ENCODE data around the gene RAE1. TPM values are rescaled to one million over a fixed set of nuclear protein-coding genes. Genes with fewer than 3 reads are reported as not detected.
"Not testable (repeated sequence)": the region's sequence is repeated elsewhere in the genome, so short reads cannot be mapped to it uniquely, and the experiment has no call there.

RAE1 gene
- total RNA-seq, 2 experiments from 2014 or later: 35.0 to 37.2 TPM

GRCh38 chr20:57330998-57331397, 20.1 kb upstream of the RAE1 start:
- Mint-ChIP-seq H3K36me3 (ENCODE audit: low read depth) (no peaks in the 10 kb centered on the region), H3K9me3 (ENCODE audit: insufficient read depth) (no peaks in the 10 kb centered on the region), H3K27ac (no peak overlapping the region), H3K27me3 (ENCODE audit: low read depth) (peaks cover 37% of the 10 kb centered on the region), H3K4me1 (ENCODE audit: low read depth) (no peaks in the 10 kb centered on the region), H3K4me3 (no peak overlapping the region)
- ChIA-PET POLR2A (no interaction called here), CTCF (interaction anchor here (2.9 to 3.5 kb wide), 2 partner anchors 15 to 18 kb away, joined by 12 to 15 read pairs; no protein-coding TSS in a partner anchor)
- ATAC-seq: no peak
- no peak for DNase-seq

GRCh38 chr20:57332105-57333089, 18.7 kb upstream of the RAE1 start:
- POLR2A ChIA-PET: no interaction called here
- peaks cover 35% of the 10 kb centered on the region for H3K27me3 Mint-ChIP-seq (ENCODE audit: low read depth)

GRCh38 chr20:57335392-57335791, 15.7 kb upstream of the RAE1 start:
- Mint-ChIP-seq H3K9me3 (ENCODE audit: insufficient read depth) (no peaks in the 10 kb centered on the region), H3K4me3 (no peak overlapping the region), H3K27me3 (ENCODE audit: low read depth) (peaks cover 32% of the 10 kb centered on the region), H3K36me3 (ENCODE audit: low read depth) (no peaks in the 10 kb centered on the region), H3K27ac (no peak overlapping the region), H3K4me1 (ENCODE audit: low read depth) (no peaks in the 10 kb centered on the region)
- DNase-seq: no peak
- POLR2A ChIA-PET: no interaction called here
- no peak for ATAC-seq
- CTCF ChIA-PET: interaction anchor here (1.1 to 1.5 kb wide), 3 partner anchors 11 to 245 kb away, joined by 3 to 4 read pairs (median 4); no protein-coding TSS in a partner anchor

More at GRCh38 chr20:57332105-57333089, 18.7 kb upstream of the RAE1 start:
- no peak for ATAC-seq
- H3K36me3 Mint-ChIP-seq (ENCODE audit: low read depth): no peaks in the 10 kb centered on the region
- CTCF ChIA-PET: interaction anchor here (0.6 to 2.9 kb wide), 8 partner anchors 9 to 304 kb away, joined by 3 to 15 read pairs (median 3); no protein-coding TSS in a partner anchor
- H3K9me3 Mint-ChIP-seq (ENCODE audit: insufficient read depth): no peaks in the 10 kb centered on the region
- no peak for DNase-seq
- H3K4me3 Mint-ChIP-seq: no peak overlapping the region
- H3K4me1 Mint-ChIP-seq (ENCODE audit: low read depth): no peaks in the 10 kb centered on the region
- H3K27ac Mint-ChIP-seq: no peak overlapping the region

GRCh38 chr20:57341663-57342062, 9.4 kb upstream of the RAE1 start:
- H3K9me3 Mint-ChIP-seq (ENCODE audit: insufficient read depth): no peaks in the 10 kb centered on the region
- no peak for ATAC-seq
- no peak for DNase-seq
- ChIA-PET POLR2A (no interaction called here), CTCF (interaction anchor here (0.7 kb wide), 1 partner anchor 8 kb away, joined by 3 read pairs; no protein-coding TSS in a partner anchor)
- H3K36me3 Mint-ChIP-seq (ENCODE audit: low read depth): no peaks in the 10 kb centered on the region
- peaks cover 27% of the 10 kb centered on the region for H3K27me3 Mint-ChIP-seq (ENCODE audit: low read depth)
- no peaks in the 10 kb centered on the region for H3K4me1 Mint-ChIP-seq (ENCODE audit: low read depth)
- no peak overlapping the region for H3K27ac Mint-ChIP-seq
- H3K4me3 Mint-ChIP-seq: no peak overlapping the region

- Mint-ChIP-seq H3K9me3 (ENCODE audit: insufficient read depth) (no peaks in the 10 kb centered on the region), H3K36me3 (ENCODE audit: low read depth) (no peaks in the 10 kb centered on the region), H3K4me1 (ENCODE audit: low read depth) (no peaks in the 10 kb centered on the region), H3K27me3 (ENCODE audit: low read depth) (peaks cover 21% of the 10 kb centered on the region), H3K4me3 (no peak overlapping the region), H3K27ac (no peak overlapping the region)
- POLR2A ChIA-PET: no interaction called here
- CTCF ChIA-PET: interaction anchor here (0.8 kb wide), 1 partner anchor 253 kb away, joined by 4 read pairs; no protein-coding TSS in a partner anchor
- DNase-seq (no peak), ATAC-seq (no peak)
Measured at GRCh38 chr20:57342829-57343228, 8.2 kb upstream of the RAE1 start.

- no peak for ATAC-seq
- H3K36me3 Mint-ChIP-seq (ENCODE audit: low read depth): no peaks in the 10 kb centered on the region
- no peak overlapping the region for H3K27ac Mint-ChIP-seq
- H3K9me3 Mint-ChIP-seq (ENCODE audit: insufficient read depth): no peaks in the 10 kb centered on the region
- H3K4me3 Mint-ChIP-seq: no peak overlapping the region
- ChIA-PET CTCF (interaction anchor here (0.6 to 5.2 kb wide), 17 partner anchors 10 to 796 kb away, joined by 3 to 27 read pairs (median 5); partner anchors contain the start of gene SPO11), POLR2A (no interaction called here)
- peaks cover 6% of the 10 kb centered on the region for H3K4me1 Mint-ChIP-seq (ENCODE audit: low read depth)
- H3K27me3 Mint-ChIP-seq (ENCODE audit: low read depth): peaks cover 13% of the 10 kb centered on the region
- DNase-seq: peak; percentile 81
Measured at GRCh38 chr20:57346477-57346876, 4.6 kb upstream of the RAE1 start.

GRCh38 chr20:57347393-57347792, 3.7 kb upstream of the RAE1 start:
- Mint-ChIP-seq H3K27me3 (ENCODE audit: low read depth) (peaks cover 5% of the 10 kb centered on the region), H3K4me1 (ENCODE audit: low read depth) (peaks cover 13% of the 10 kb centered on the region), H3K36me3 (ENCODE audit: low read depth) (no peaks in the 10 kb centered on the region), H3K4me3 (no peak overlapping the region), H3K9me3 (ENCODE audit: insufficient read depth) (no peaks in the 10 kb centered on the region), H3K27ac (no peak overlapping the region)
- ATAC-seq (no peak), DNase-seq (no peak)
- CTCF ChIA-PET: interaction anchor here (1.0 to 5.2 kb wide), 4 partner anchors 14 to 257 kb away, joined by 3 to 27 read pairs (median 13); no protein-coding TSS in a partner anchor
- POLR2A ChIA-PET: no interaction called here

- H3K4me3 Mint-ChIP-seq; H3K9me3 Mint-ChIP-seq (ENCODE audit: insufficient read depth): not testable (repeated sequence)
Measured at GRCh38 chr20:57348200-57348921, 2.7 kb upstream of the RAE1 start.

GRCh38 chr20:57348922-57349574, 2.0 kb upstream of the RAE1 start:
- H3K4me1 Mint-ChIP-seq (ENCODE audit: low read depth): peaks cover 25% of the 10 kb centered on the region

More at GRCh38 chr20:57348200-57348921, 2.7 kb upstream of the RAE1 start:
- H3K36me3 Mint-ChIP-seq (ENCODE audit: low read depth); DNase-seq; H3K27me3 Mint-ChIP-seq (ENCODE audit: low read depth); POLR2A ChIA-PET; ATAC-seq; H3K27ac Mint-ChIP-seq: not testable (repeated sequence)
- CTCF ChIA-PET: interaction anchor here (1.5 to 5.2 kb wide), 5 partner anchors 13 to 258 kb away, joined by 4 to 27 read pairs (median 15); no protein-coding TSS in a partner anchor
- H3K4me1 Mint-ChIP-seq (ENCODE audit: low read depth): peaks cover 22% of the 10 kb centered on the region

GRCh38 chr20:57350081-57350710, 859 bp upstream of the RAE1 start:
- POLR2A ChIA-PET: no interaction called here
- Mint-ChIP-seq H3K36me3 (ENCODE audit: low read depth) (peaks cover 19% of the 10 kb centered on the region), H3K9me3 (ENCODE audit: insufficient read depth) (no peaks in the 10 kb centered on the region), H3K4me3 (peak overlapping the region; percentile 42), H3K27me3 (ENCODE audit: low read depth) (no peaks in the 10 kb centered on the region), H3K4me1 (ENCODE audit: low read depth) (peaks cover 25% of the 10 kb centered on the region), H3K27ac (peak overlapping the region; percentile 39)
- ATAC-seq: no peak
- no peak for DNase-seq
- CTCF ChIA-PET: interaction anchor here (1.3 to 2.2 kb wide), 9 partner anchors 14 to 800 kb away, joined by 3 to 15 read pairs (median 5); no protein-coding TSS in a partner anchor

More at GRCh38 chr20:57348922-57349574, 2.0 kb upstream of the RAE1 start:
- CTCF ChIA-PET: interaction anchor here (1.3 to 5.2 kb wide), 8 partner anchors 12 to 799 kb away, joined by 3 to 23 read pairs (median 5); no protein-coding TSS in a partner anchor
- DNase-seq; H3K9me3 Mint-ChIP-seq (ENCODE audit: insufficient read depth); H3K27ac Mint-ChIP-seq; H3K36me3 Mint-ChIP-seq (ENCODE audit: low read depth); H3K27me3 Mint-ChIP-seq (ENCODE audit: low read depth); POLR2A ChIA-PET; ATAC-seq: not testable (repeated sequence)
- H3K4me3 Mint-ChIP-seq: peak overlapping the region; percentile 16

- peaks cover 25% of the 10 kb centered on the region for H3K4me1 Mint-ChIP-seq (ENCODE audit: low read depth)
- peak overlapping the region; percentile 95 for H3K4me3 Mint-ChIP-seq
- H3K9me3 Mint-ChIP-seq (ENCODE audit: insufficient read depth); ATAC-seq; DNase-seq; POLR2A ChIA-PET; H3K27me3 Mint-ChIP-seq (ENCODE audit: low read depth): not testable (repeated sequence)
- H3K36me3 Mint-ChIP-seq (ENCODE audit: low read depth): peaks cover 22% of the 10 kb centered on the region
- CTCF ChIA-PET: interaction anchor here (1.4 to 2.2 kb wide), 3 partner anchors 148 to 261 kb away, joined by 3 to 5 read pairs (median 4); no protein-coding TSS in a partner anchor
- peak overlapping the region; percentile 91 for H3K27ac Mint-ChIP-seq
Measured at GRCh38 chr20:57350726-57351041, 371 bp upstream of the RAE1 start.
